GM23338 (cell line): Measurements from ENCODE around the gene HMGCS1.

Experiments used
- CTCF ChIP-seq, 2 experiments: fragments of 200-600 bp in 1 of 2; sonication (generic) in 1 of 2; conservative IDR thresholded peaks; 2 replicates each; pipeline versions ENCODE4 v1.5.1 to v1.6.1; 2016 to 2017; ENCODE audit warnings: antibody characterized with exemption in 2 of 2, low read depth in 2 of 2, mild to moderate bottlenecking in 2 of 2, moderate library complexity in 1 of 2
- EZH2 ChIP-seq: fragments of 200-600 bp; sonication (generic); IDR thresholded peaks from one replicate; pipeline ENCODE4 v1.8.0; 2017; ENCODE audit warnings: antibody characterized with exemption, mild to moderate bottlenecking, low read depth; ENCODE audit not compliant: unreplicated experiment
- EZH2phosphoT487 ChIP-seq: fragments of 200-600 bp; sonication (generic); IDR thresholded peaks from one replicate; pipeline ENCODE4 v1.8.1; 2018; ENCODE audit warnings: antibody characterized with exemption; ENCODE audit not compliant: unreplicated experiment
- POLR2AphosphoS5 ChIP-seq: IDR thresholded peaks from 2 replicates; pipeline ENCODE4 v1.6.1; 2016; ENCODE audit warnings: antibody characterized with exemption, low read depth
- REST ChIP-seq: IDR thresholded peaks from one replicate; pipeline ENCODE4 v1.6.1; 2018; ENCODE audit warnings: antibody characterized with exemption; ENCODE audit not compliant: unreplicated experiment
- ZNF331 ChIP-seq: fragments of 250-450 bp; sonication (Bioruptor Pico); IDR thresholded peaks from 2 replicates; pipeline ENCODE4 v1.5.0; 2020; ENCODE audit warnings: low read depth, mild to moderate bottlenecking, moderate library complexity

- no peak for TF ChIP-seq CTCF (conservative IDR thresholded peaks at IDR 0.05; ENCODE audit: low read depth in 2 of 2)
- no peak for TF ChIP-seq EZH2
- no peak for TF ChIP-seq EZH2phosphoT487
- TF ChIP-seq REST: no peak
- no peak for TF ChIP-seq POLR2AphosphoS5
- no peak for TF ChIP-seq ZNF331 (CRISPR knock-in tag)
These were observed 42.6 kb downstream of the HMGCS1 start for GRCh38 chr5:43270645-43271044.
